ENCODE results near the gene PCDHGA5. TPM values are rescaled to one million over a fixed set of nuclear protein-coding genes. Genes with fewer than 3 reads are reported as not detected.
"Not testable (repeated sequence)": the region's sequence is repeated elsewhere in the genome, so short reads cannot be mapped to it uniquely, and the experiment has no call there.

The PCDHGA5 gene
- total RNA-seq, 4 donors from 2014 or later, result 2.7 to 5.8 (median 3.3) TPM

GRCh38 chr5:141373673-141374317, 9.8 kb downstream of the PCDHGA5 start, which contains the start of gene PCDHGA6:
Gene PCDHGA6, plus strand, starts transcription at chr5:141373891. Its CDS starts 193 bp downstream, at chr5:141374084.
- TF ChIP-seq, protein P1, sequence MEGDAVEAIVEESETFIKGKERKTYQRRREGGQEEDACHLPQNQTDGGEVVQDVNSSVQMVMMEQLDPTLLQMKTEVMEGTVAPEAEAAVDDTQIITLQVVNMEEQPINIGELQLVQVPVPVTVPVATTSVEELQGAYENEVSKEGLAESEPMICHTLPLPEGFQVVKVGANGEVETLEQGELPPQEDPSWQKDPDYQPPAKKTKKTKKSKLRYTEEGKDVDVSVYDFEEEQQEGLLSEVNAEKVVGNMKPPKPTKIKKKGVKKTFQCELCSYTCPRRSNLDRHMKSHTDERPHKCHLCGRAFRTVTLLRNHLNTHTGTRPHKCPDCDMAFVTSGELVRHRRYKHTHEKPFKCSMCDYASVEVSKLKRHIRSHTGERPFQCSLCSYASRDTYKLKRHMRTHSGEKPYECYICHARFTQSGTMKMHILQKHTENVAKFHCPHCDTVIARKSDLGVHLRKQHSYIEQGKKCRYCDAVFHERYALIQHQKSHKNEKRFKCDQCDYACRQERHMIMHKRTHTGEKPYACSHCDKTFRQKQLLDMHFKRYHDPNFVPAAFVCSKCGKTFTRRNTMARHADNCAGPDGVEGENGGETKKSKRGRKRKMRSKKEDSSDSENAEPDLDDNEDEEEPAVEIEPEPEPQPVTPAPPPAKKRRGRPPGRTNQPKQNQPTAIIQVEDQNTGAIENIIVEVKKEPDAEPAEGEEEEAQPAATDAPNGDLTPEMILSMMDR (IDR thresholded peaks at IDR 0.05; ENCODE audit: low read depth), result no peak

DNA sequence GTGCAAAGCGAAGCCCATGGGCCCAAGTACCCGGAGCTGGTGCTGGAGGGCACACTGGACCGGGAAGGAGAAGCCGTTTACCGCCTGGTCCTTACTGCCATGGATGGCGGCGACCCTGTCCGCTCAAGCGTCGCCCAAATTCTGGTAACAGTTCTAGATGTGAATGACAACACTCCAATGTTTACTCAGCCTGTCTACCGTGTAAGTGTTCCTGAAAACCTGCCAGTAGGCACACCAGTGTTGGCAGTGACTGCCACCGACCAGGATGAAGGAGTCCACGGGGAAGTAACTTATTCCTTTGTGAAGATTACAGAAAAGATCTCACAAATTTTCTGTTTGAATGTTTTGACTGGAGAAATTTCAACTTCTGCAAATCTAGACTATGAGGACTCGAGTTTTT, 10.7 kb downstream of the PCDHGA5 start:
- TF ChIP-seq, protein P1 (IDR thresholded peaks at IDR 0.05; ENCODE audit: low read depth), result no peak

DNA sequence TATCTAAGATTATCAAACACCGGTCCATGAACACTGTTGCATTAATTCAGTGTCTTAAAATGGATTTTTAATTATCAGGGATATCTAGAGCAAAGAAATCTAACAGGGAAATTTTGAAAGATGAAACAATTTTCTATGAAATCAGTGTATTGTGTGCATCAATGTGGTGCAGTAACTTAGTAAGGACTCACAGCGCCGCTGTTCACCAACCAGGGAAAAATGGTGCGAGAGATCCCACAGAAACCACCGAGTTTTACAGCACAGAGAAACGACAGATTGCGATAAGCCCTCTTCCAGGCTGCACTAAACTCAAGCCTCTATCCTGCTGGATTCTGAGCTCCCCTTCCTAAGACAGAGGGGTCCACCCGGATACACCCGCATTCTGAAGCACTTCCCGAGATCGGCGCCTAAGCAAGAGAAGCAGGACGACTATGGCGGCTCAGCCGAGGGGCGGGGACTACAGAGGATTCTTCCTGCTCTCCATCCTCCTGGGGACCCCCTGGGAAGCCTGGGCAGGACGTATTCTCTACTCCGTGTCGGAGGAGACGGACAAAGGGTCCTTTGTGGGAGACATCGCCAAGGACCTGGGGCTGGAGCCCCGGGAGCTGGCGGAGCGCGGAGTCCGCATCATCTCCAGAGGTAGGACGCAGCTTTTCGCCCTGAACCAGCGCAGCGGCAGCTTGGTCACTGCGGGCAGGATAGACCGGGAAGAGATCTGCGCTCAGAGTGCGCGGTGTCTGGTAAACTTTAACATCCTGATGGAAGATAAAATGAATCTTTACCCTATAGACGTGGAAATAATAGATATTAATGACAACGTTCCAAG, 18.7 kb downstream of the PCDHGA5 start, which contains the start of gene PCDHGA7:
PCDHGA7 (plus strand) TSS at position 274 of the 826 bp plus-strand sequence; CDS start at position 432, 158 bp downstream.
- TF ChIP-seq, protein P1 (IDR thresholded peaks at IDR 0.05; ENCODE audit: low read depth), result no peak

DNA sequence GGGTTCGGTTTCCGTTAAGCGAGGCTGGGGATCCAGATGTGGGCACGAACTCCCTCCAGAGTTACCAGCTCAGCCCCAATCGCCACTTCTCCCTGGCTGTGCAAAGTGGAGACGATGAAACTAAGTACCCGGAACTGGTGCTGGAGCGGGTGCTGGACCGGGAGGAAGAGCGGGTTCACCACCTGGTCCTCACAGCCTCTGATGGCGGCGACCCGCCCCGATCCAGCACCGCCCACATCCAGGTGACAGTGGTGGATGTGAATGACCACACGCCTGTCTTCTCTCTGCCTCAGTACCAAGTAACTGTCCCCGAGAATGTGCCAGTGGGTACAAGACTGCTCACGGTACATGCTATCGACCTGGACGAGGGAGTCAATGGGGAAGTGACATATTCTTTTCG, 19.4 kb downstream of the PCDHGA5 start:
- TF ChIP-seq, protein P1 (IDR thresholded peaks at IDR 0.05; ENCODE audit: low read depth), result no peak

- TF ChIP-seq, protein P1 (IDR thresholded peaks at IDR 0.05; ENCODE audit: low read depth), result no peak
Measured at GRCh38 chr5:141384471-141385267, 20.7 kb downstream of the PCDHGA5 start.

DNA sequence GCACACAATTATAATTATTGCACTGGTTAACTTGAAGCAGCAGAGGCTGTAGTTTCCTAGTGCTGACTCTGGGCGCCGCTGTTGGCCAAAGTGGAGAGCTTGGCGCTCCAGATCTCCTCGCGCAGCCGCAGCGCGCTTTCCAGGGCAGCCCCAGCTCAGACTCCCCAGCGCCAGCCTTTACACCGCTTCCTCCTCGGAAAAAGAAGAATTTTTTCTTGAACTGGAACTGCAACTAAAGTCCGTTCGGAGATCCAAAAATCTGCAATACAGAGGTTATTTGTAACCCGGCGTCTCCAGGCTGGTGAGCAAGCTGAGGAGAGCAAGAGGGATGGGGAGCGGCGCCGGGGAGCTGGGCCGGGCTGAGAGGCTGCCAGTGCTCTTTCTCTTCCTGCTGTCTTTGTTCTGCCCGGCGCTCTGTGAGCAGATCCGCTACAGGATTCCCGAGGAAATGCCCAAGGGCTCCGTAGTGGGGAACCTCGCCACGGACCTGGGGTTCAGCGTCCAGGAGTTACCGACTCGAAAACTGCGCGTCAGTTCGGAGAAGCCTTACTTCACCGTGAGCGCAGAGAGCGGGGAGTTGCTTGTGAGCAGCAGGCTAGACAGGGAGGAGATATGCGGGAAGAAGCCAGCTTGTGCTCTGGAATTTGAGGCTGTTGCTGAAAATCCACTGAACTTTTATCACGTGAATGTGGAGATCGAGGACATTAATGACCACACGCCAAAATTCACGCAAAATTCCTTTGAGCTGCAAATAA, 23.8 kb downstream of the PCDHGA5 start, which contains the start of gene PCDHGB4:
PCDHGB4 (plus strand) TSS at position 142 of the 755 bp plus-strand sequence; CDS start at position 329, 187 bp downstream.
- TF ChIP-seq, protein P1 (IDR thresholded peaks at IDR 0.05; ENCODE audit: low read depth), result not testable (repeated sequence)
